CD4-positive, alpha-beta T cell treated with Interleukin-15 for 4 hours (primary cell): Measurements from ENCODE around the gene ZNF385C.

Experiments used
- DNase-seq: peaks from one replicate; pipeline ENCODE4 v3.0.0-alpha.2; 2020; ENCODE audit warnings: low spot score

Gene ZNF385C

DNA sequence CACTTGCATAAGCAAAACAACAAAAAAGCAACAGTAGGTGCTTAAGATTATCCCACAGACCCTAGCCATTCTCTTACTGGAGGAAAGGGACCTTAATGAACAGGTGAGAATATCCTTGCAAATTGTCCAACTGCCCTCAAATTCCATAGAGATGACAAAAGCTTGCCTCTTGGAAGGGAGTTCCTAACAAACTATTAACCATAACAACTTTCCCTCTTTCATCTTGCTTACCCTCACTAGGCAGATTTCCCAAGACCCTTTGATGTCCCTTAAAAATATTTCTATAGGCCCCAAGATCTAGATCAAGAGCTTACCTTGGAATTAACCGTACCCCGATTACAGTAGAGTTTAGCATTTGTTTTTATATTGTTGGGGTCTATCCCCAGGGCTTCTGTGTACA is 109.9 kb downstream of the ZNF385C start:
- no peak for DNase-seq

DNA sequence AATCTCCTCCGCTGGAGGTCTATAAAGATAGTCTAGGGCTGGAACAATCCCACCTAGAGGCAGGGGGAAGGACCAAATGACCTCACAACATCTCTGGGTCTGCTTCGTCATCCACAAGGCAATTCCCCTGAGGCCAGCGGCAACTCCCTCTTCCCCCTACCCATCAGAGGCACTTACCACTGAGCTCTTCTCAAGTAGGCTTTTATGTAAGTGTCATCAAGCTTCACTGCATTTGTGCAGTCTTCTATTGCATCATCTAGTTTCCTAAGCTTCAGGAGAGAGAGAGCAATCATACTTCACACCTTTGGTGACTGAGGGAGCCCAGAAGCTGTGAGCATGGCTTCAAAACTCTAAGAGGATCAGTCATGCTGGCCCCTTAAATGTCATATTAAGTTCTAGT is 110.6 kb downstream of the ZNF385C start:
- DNase-seq, result no peak

DNA sequence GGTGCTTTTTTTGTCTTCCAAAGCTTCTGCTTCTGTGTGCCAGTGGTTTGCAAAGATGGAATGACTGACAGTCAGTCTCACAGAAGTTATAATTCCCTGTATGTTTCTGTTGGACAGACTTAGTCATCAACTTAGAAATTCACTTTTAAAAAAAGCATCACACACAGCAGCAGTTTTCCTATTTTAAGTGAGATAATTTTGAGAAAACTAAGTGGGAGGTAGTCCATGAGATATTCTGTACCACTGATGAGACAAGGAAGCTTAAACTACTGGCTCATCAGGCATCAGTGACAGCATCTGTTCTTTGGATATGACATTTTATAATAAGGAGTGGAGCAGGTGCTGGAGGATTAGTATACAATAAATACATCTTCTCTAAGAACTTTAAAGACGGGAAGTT is 111.6 kb downstream of the ZNF385C start:
- no peak for DNase-seq

DNA sequence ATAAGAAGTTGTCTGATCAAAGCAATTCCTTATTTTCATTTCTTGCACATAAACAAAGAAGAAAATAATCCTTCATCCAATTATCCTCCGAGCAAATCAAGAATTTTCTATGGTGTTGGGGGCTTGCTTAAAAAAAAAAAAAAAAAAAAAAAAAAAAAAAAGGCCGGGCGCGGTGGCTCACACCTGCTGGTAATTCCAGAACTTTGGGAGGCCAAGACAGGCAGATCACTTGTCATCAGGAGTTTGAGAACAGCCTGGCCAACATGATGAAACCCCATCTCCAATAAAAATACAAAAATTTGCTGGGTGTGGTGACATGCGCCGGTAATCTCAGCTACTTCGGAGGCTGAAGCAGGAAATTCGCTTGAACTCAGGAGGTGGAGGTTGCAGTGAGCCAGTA is 112.4 kb downstream of the ZNF385C start:
- no peak for DNase-seq

DNA sequence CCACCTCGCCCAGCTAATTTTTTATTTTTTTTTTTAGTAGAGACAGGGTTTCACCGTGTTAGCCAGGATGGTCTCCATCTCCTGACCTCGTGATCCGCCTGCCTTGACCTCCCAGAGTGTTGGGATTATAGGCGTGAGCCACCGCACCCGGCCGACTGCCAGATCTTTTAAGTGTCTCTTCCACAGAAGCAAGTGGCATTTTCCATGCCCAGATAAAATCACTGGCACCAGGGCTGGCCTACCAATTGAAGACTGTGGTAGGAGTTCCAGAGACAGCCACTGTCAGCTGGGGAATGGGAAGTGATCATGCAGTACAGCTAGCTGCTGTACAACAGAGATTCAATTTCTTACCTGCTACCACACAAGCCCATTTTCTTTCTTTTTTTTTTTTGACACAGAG is 113.8 kb downstream of the ZNF385C start:
- no peak for DNase-seq

DNA sequence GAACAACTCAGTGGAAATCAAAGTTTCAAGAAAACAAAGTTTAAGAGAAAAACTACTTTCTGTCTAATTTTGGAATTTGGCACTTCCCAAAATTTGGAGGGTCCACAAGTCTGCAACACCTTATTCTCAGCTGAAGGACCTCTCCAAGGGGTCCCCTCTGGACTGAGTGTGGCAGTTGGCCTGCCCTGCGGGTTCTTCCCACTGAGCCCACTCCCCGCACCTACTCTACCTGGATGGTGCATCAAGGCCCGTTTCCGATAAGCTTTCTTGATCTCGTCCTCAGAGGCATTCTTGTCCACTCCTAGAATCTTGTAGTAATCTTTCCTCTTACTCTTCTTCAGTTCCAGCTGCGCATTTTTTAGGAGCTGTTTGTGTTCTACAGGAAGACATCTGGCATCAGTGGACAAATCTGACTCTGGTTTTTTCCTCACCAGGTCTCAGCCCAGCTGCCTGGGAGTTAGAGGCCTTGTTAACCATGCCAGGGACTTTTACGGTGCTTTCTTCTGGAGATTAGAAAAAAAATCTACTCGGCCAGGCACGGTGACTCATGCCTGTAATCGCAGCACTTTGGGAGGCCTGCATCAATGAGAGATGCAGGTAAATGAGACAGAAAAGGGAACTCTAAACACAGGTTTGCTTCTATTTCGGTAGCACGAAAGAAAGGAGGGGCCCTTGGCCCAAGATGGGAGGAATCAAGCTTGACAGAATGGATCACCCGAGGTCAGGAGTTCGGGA is 116.1 kb downstream of the ZNF385C start:
- no peak for DNase-seq

DNA sequence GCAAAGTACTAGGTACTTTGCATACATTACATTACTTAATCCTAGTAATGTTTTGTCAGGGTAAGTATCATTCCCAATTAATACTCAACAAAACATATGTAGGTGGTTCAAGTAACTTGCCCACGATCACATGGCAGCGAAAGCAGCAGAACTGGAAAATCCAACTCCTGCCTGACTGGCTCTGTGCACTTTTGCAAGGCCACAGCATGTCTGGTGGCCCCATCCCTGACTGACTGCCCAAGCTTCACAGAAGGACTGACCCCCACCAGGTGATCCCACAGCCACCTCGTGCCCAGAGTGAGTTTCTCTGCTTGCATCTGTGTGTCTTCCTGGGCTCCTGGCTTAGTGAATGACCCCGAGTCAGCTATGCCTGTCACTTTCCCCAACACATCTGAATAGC is 120.3 kb downstream of the ZNF385C start:
- no peak for DNase-seq

DNA sequence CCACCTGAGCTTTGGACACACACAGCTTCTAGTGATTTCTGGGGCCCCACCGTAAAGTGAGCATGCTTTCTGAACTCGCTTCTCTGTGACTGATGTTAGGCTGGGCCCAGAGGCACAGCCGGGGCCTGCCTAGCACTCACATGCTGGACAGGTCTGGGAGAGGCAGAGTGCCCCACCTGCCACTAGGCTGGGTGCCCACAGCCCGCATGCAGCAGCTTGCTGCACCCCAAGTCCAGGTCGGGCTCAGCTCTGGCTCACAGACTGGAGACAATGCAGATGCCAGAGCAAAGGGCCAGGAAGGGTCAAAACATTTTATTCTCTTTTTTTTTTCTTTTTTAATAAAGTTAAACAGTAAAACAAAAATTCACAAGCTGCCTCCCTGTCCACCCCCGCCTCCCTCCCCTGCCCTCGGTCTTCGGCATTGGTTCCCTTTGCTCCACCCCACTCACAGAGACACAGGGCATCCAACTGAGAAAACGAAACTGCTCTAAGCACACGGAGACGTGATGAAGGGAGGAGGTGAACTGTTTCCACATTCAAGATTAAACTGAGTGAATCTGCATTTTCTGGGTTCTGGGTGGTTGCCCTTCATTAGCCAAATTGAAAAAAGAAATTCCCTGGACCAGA is 122.0 kb downstream of the ZNF385C start:
- DNase-seq, result no peak
